Pancreas (tissue), 10 donors: ENCODE measurements around the gene FMNL2. TPM values are rescaled to one million over a fixed set of nuclear protein-coding genes. Genes with fewer than 3 reads are reported as not detected.
A peak's percentile ranks its signal among the peaks of the same experiment; 100 is the strongest.
"Not testable (repeated sequence)": the region's sequence is repeated elsewhere in the genome, so short reads cannot be mapped to it uniquely, and the experiment has no call there.

Source experiments
- ATAC-seq, 4 donors: fragments of 200-7000 bp; cut with Tn5 transposase; one replicate each; pipeline versions ENCODE4 v1.8.0 to v1.9.1; 2020; ENCODE audit warnings: mild to moderate bottlenecking in 4 of 4, moderate library complexity in 4 of 4
- DNase-seq, 6 donors: peaks; one replicate each; pipeline ENCODE4 v3.0.0-alpha.2; 2020
- FAIRE-seq: peaks from 2 replicates; lab custom pipeline; 2012; peaks lifted over from hg19 to GRCh38; lab: Jason Lieb, UNC
- H3K27ac ChIP-seq, 4 donors: fragments of 200-600 bp; sonication (generic); 1 replicate in 3 of 4; 2 replicates in 1 of 4; pipeline versions ENCODE4 v1.5.0 to v1.8.0; 2020
- H3K27me3 ChIP-seq, 4 donors: fragments of 200-600 bp; one replicate each; pipeline ENCODE4 v1.8.0; 2021
- H3K36me3 ChIP-seq, 3 donors: fragments of 200-600 bp; sonication (generic) in 1 of 3; one replicate each; pipeline versions ENCODE4 v1.5.0 to v1.8.0; 2020 to 2021
- H3K4me1 ChIP-seq, 3 donors: fragments of 200-600 bp; one replicate each; pipeline ENCODE4 v1.8.0; 2021
- H3K4me3 ChIP-seq, 4 donors: fragments of 200-600 bp; sonication (generic) in 2 of 4; one replicate each; pipeline versions ENCODE4 v1.5.0 to v1.8.0; 2020 to 2021
- H3K9me3 ChIP-seq, 4 donors: fragments of 200-600 bp; one replicate each; pipeline ENCODE4 v1.8.0; 2021
- CTCF ChIP-seq, 4 donors: fragments of 200-600 bp; sonication (generic) in 3 of 4; IDR thresholded peaks; one replicate each; pipeline versions ENCODE4 v1.5.0 to v1.8.0; 2021; ENCODE audit warnings: antibody characterized with exemption in 4 of 4
- WGBS, 2 donors: extraction: QIAGEN DNeasy Blood & Tissue Kit; methylation state at CpG; one replicate each; pipeline ENCODE4 v1.1.7; 2013; 5-methylcytosine and 5-hydroxymethylcytosine counted together
- intact Hi-C, 3 donors: fragments of 100-400 bp; cut with DNase I; formaldehyde crosslinking; loops; one replicate each; pipeline versions ENCODE4 v1.11.1 to v1.14.2; 2022
- polyA plus RNA-seq, 2 donors: library from polyadenylated mRNA; stranded (reverse); fragments of 200-250 nt; gene quantifications; one replicate each; pipeline ENCODE4 v1.2.3, GENCODE V29; 2013
- total RNA-seq, 6 donors: library from RNA; stranded (reverse); fragmentation: NEBNext Ultra II Directional in 4 of 6; extraction: Animal tissue kit (Norgen Biotek cat#: 25700) in 4 of 6; gene quantifications; one replicate each; pipeline versions ENCODE4 v1.2.1 to v1.2.4, GENCODE V29; 2021 to 2023
- donor health status: healthy with polysubstance abuse.
- donor health status: DM: no; HTN: no; CAD: no; lungs with moderate emphysema.
- donor health status: DM: no; HTN: no; CAD: no.
- donor health status: control.
- donor health status: control.
- donor health status: Bipolar disorder and iron deficiency.
- donor health status: DM: yes; HTN: yes; CAD: no.
- donor health status: DM: no; HTN: no; CAD: no.
- donor health status: DM: no; HTN: no; CAD: no.
- donor health status: DM: yes; HTN: yes; CAD: no.

The FMNL2 gene
- total and polyA plus RNA-seq, 8 donors = 7.5 to 22.3 (median 11.3) TPM

GRCh38 chr2:152319822-152320570 lies 15.0 kb upstream of the FMNL2 start:
- Histone ChIP-seq H3K9me3 (no peaks in the 10 kb centered on the region), H3K36me3 (no peaks in the 10 kb centered on the region), H3K4me1 (no peaks in the 10 kb centered on the region), H3K4me3 (no peak overlapping the region), H3K27me3 (no peaks in the 10 kb centered on the region), H3K27ac (no peak overlapping the region)
- TF ChIP-seq CTCF (IDR thresholded peaks at IDR 0.05) = no peak
- peak in 1 of 4 donors; percentile 30 for ATAC-seq
- FAIRE-seq = no peak
- 84 to 85% methylated on average over 3 of the region's 3 CpGs for WGBS, 2 donors
- intact Hi-C loops = no loop called here
- no peak for DNase-seq

- 86 to 94% methylated on average over 5 of the region's 5 CpGs for WGBS, 2 donors
- FAIRE-seq = no peak
- no peak for TF ChIP-seq CTCF (IDR thresholded peaks at IDR 0.05)
- intact Hi-C loops = no loop called here
- no peak overlapping the region for H3K27ac ChIP-seq
- H3K9me3 ChIP-seq = no peaks in the 10 kb centered on the region
- H3K36me3 ChIP-seq = no peaks in the 10 kb centered on the region
- no peak for ATAC-seq
- H3K27me3 ChIP-seq = no peaks in the 10 kb centered on the region
- no peaks in the 10 kb centered on the region for H3K4me1 ChIP-seq
- H3K4me3 ChIP-seq = no peak overlapping the region
- DNase-seq = no peak
Observed at GRCh38 chr2:152320814-152321213, 14.2 kb upstream of the FMNL2 start.

- intact Hi-C loops = no loop called here
- ATAC-seq (no peak), DNase-seq (no peak), FAIRE-seq (no peak)
- 79 to 85% methylated on average over 4 of the region's 4 CpGs for WGBS, 2 donors
- Histone ChIP-seq H3K36me3 (no peaks in the 10 kb centered on the region), H3K27me3 (no peaks in the 10 kb centered on the region), H3K27ac (no peak overlapping the region), H3K9me3 (no peaks in the 10 kb centered on the region), H3K4me3 (no peak overlapping the region), H3K4me1 (no peaks in the 10 kb centered on the region)
- no peak for TF ChIP-seq CTCF (IDR thresholded peaks at IDR 0.05)
Observed at GRCh38 chr2:152322222-152322621, 12.8 kb upstream of the FMNL2 start.

GRCh38 chr2:152325126-152325525 lies 9.8 kb upstream of the FMNL2 start:
- ATAC-seq, H3K9me3 ChIP-seq, H3K36me3 ChIP-seq, H3K4me3 ChIP-seq, DNase-seq, H3K4me1 ChIP-seq, FAIRE-seq, H3K27ac ChIP-seq, H3K27me3 ChIP-seq, intact Hi-C loops: not testable (repeated sequence)
- 88 to 96% methylated on average over 5 of the region's 5 CpGs for WGBS, 2 donors

GRCh38 chr2:152326710-152327109 lies 8.3 kb upstream of the FMNL2 start:
- no peaks in the 10 kb centered on the region for H3K36me3 ChIP-seq
- H3K4me3 ChIP-seq = no peak overlapping the region
- no peaks in the 10 kb centered on the region for H3K4me1 ChIP-seq
- no peak overlapping the region for H3K27ac ChIP-seq
- intact Hi-C loops = no loop called here
- DNase-seq (no peak), FAIRE-seq (no peak), ATAC-seq (no peak)
- no peaks in the 10 kb centered on the region for H3K27me3 ChIP-seq
- 96 to 97% methylated on average over 3 of the region's 3 CpGs for WGBS, 2 donors
- no peak for TF ChIP-seq CTCF (IDR thresholded peaks at IDR 0.05)
- H3K9me3 ChIP-seq = no peaks in the 10 kb centered on the region
